AG08396 (cell line): ENCODE measurements around the gene MYB.
"Not testable (repeated sequence)": the region's sequence is repeated elsewhere in the genome, so short reads cannot be mapped to it uniquely, and the experiment has no call there.

ENCODE experiments used
- DNase-seq: peaks from one replicate; pipeline ENCODE4 v3.0.0; 2012; ENCODE audit warnings: low spot score, mixed read lengths

The MYB gene

GRCh38 chr6:135180542-135181332, at the start of gene MYB:
MYB (plus strand) TSS chr6:135181308; CDS start chr6:135181514, 206 bp downstream.
- peak; percentile 91 for DNase-seq

DNA sequence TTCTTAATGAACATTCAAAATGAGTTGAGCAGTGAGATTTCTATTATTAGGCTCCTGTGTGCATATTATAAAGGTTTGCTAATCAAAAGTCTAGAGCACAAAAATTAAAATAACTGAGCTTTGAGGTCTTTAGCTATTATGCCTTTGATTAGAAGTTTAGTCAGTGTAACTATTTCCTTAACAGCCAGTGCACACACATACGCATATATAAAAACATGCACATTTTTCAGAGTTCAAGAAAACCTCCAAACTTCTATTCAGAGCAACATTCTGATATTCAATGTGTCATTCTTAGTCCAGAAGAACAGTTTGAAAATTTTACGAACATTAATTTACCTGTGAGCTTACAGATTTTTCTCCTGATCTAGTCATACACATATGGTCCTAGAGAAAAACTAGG, 48.3 kb upstream of the MYB start:
- no peak for DNase-seq

DNA sequence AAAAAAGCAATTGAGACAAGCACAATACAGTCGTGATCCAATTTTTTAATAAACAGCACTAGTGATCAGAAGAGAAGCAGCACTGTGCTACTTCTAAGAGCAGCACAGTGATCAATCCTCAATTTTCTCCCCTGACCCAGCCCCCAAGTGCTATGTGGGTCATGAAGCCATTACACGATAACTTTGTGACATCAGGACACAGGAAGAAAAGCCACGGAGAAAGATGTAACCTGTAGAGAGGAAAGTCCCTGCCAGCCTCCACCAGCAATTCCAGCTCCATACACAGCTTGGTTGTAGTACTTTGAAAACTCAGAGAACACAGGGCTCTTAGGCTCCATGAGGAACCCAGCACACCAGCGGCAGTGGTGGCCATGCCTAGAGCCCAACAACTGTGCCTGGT, 45.3 kb upstream of the MYB start:
- DNase-seq = no peak

DNA sequence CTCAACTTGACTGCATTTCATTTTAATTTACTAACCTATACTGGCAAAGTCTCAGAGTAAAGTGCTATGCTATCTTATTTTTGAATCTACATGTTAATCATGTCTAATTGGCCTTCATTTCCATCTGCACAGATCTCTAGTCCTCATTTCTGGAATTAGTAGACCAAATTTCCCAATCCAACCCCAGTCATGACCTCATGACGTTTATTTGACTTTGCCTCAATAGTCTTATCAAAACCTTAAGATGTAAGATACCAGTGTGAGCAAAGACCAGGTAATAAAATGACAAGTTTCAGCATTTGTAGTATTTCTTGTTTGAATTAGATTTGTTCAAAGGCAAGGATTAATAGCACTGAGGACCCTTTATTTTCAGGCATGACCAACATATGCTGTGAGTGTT, 43.3 kb upstream of the MYB start:
- no peak for DNase-seq

- no peak for DNase-seq
Observed at GRCh38 chr6:135141182-135141581, 39.9 kb upstream of the MYB start.

GRCh38 chr6:135141728-135142127, 39.4 kb upstream of the MYB start:
- DNase-seq = no peak

GRCh38 chr6:135142232-135142631, 38.9 kb upstream of the MYB start:
- DNase-seq = not testable (repeated sequence)

DNA sequence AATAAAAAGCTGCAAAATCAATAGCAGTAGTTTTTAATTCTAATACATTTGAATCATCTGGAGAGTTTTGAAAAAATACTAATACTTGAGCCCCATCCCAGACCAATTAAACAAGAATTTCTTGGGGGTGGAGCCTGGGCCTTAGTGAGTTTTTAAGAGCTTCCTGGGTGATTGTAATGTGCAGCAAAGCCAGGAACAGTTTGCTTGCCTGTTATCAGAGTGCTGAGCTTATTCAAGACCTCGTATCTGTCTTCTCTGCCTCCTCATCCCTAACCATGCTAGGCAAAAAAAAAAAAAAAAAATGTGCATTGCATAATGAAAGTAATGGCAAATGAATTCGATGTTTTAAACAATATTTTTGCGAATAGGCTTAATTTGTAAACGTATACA, 36.4 kb upstream of the MYB start:
- no peak for DNase-seq

- no peak for DNase-seq
Observed at GRCh38 chr6:135145063-135145800, 35.9 kb upstream of the MYB start.

DNA sequence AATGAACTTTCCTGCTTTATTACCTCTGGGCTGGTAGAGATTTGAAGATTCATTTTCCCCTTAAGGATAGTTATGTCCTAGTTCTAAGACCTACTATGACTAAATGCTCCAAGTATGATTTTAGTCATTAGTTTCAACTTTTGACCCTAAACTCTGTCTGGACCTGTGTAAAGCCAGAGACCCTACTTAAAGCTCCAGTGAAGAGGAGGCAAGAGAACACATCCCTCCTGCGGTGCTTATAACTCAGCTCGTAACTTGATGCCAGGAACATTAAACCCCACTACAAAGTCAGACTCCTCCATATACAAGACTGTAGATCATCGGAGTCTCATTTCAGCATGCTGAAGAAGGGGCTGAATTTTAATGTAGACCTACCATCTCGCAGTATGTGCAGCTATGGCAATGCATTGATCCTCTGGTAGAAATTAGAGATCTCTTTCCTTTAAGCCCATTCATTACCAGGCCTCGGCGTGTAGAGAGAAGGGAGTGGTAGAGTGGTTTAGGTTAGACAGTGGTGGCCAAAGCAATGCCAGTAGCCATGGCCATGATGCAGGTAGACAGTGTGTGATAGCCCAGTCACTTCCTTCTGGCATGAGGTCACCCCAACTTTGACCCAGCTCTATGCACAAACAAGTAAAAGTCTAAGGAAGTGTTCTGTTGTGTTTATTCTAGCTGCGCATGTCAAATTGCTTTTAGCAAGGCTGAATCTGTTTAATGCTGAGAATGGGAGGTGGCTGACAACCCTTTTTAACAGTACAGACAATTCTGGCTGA, 34.8 kb upstream of the MYB start:
- DNase-seq = peak; percentile 8

DNA sequence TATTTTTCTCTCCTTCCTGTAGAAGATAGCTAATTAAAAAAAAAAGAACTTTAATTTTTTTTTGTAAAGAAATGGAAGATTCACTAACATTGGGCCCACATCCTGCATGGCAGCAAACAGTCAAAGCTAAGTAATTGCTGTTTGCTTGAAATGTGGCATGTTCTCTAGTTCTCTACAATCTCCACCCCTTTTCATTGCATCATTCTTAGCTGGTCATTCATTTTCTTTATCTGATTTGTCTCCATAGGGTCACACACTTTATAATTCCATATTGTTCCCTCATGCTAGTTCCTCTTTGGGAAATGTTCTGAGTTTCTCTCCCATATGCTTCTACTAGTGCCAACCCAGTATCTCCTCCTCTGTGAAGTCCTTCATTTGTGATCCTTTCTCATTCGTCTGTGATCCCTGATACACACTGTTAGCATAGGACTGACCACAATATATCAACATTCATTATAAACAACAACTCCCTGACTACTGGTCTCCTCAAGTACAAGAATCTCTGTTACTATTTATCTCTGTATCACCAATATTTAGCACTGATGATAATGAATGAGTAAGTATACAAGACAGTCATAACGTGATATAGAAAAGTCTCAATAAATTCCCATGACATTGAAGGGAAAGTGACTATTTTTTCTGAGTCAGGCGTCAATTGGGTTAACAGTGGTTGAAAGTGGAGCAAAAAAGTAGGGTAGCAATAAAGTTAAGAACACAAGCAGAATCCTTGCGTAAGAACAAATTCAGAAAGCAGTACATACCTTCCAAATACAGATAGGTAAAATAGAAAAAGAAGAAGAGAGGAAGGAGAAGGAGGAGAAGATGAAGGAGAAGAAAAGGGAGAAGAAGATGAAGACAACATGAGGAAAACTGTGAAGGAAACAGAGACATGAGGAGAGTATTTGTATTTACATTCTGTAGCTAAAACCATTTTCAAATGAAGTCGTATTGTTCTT, 33.2 kb upstream of the MYB start:
- DNase-seq = no peak

- DNase-seq = no peak
Observed at GRCh38 chr6:135148889-135149288, 32.2 kb upstream of the MYB start.

DNA sequence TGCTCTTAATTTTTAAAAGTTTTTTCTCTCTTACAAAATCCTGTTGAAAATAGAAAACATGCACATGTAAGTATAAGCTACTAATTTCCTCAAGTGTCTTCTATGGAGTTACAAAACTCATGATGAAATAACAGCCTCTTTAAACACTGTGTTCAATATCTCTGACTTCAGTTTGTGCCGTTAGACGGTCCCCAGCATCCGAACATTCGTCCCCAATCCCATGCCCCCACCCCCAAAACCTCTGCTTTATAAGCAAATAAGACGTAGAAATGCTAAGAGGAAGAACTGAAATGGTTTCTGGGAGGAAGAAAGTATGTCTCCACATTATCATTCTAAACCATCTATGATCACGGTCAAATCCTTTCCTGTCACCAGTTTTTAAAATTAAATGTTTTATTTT, 31.7 kb upstream of the MYB start:
- DNase-seq = no peak

- not testable (repeated sequence) for DNase-seq
Observed at GRCh38 chr6:135150481-135150880, 30.6 kb upstream of the MYB start.

DNA sequence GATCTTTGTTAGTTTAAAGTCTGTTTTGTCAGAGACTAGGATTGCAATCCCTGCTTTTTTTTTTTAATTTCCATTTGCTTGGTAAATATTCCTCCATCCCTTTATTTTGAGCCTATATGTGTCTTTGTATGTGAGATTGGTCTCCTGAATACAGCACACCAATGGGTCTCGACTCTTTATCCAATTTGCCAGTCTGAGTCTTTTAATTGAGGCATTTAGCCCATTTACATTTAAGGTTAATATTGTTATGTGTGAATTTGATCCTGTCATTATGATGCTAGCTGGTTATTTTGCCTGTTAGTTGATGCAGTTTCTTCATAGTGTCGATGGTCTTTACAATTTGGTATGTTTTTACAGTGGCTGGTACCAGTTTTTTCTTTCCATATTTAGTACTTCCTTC, 27.0 kb upstream of the MYB start:
- DNase-seq = not testable (repeated sequence)

- no peak for DNase-seq
Observed at GRCh38 chr6:135158397-135158796, 22.7 kb upstream of the MYB start.

DNA sequence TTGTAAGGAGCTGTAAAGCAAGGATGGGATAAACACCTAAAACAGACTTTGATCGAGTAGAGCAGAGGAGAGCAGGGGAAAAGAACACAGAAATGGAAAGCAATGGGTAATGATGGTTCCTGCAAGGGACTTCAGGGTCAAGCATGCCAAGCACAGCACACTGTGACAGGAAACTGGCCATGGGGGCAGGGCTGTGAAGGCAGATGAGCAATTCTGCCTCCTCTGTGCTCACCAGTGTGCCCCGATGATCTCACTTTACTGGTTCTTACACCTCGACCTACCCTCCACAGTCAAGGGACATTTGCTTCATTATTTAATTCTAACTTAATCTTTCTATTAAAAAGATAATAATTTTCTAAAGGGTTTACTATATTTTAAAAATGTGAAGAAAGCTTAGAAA, 21.6 kb upstream of the MYB start:
- DNase-seq = no peak

- no peak for DNase-seq
Observed at GRCh38 chr6:135161411-135162395, 19.4 kb upstream of the MYB start.

- peak; percentile 42 for DNase-seq
Observed at GRCh38 chr6:135162678-135163439, 18.2 kb upstream of the MYB start.

DNA sequence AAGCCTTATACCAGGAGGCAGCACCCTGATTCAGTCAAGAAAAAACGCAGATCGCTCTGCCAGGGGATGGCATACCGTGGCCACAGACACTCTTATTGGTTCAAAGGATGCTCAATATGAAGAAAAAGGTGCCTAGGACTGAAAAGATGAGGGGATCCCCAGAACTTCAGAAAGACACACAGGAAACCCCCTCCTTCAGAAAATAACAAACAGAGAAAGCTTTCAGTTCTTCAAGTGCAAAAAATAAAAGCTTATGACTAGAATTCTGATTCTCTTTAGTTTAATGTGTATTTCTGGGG, 17.7 kb upstream of the MYB start:
- no peak for DNase-seq
